AG10803 (cell line): ENCODE results near the gene ZBTB8B.
"Not testable (repeated sequence)": the region's sequence is repeated elsewhere in the genome, so short reads cannot be mapped to it uniquely, and the experiment has no call there.

Source experiments
- DNase-seq: peaks from one replicate; pipeline ENCODE4 v3.0.0; 2010; ENCODE audit warnings: low read depth
- H3K4me3 ChIP-seq: 2 replicates; pipeline ENCODE4 v1.5.1; 2011; ENCODE audit warnings: mild to moderate bottlenecking, low read length, control low read depth
- TF ChIP-seq, protein P1 (sequence below): conservative IDR thresholded peaks from 2 replicates; pipeline ENCODE4 v1.5.1; 2011; ENCODE audit warnings: mild to moderate bottlenecking, low read length, control low read depth, inconsistent platforms

ZBTB8B gene

DNA sequence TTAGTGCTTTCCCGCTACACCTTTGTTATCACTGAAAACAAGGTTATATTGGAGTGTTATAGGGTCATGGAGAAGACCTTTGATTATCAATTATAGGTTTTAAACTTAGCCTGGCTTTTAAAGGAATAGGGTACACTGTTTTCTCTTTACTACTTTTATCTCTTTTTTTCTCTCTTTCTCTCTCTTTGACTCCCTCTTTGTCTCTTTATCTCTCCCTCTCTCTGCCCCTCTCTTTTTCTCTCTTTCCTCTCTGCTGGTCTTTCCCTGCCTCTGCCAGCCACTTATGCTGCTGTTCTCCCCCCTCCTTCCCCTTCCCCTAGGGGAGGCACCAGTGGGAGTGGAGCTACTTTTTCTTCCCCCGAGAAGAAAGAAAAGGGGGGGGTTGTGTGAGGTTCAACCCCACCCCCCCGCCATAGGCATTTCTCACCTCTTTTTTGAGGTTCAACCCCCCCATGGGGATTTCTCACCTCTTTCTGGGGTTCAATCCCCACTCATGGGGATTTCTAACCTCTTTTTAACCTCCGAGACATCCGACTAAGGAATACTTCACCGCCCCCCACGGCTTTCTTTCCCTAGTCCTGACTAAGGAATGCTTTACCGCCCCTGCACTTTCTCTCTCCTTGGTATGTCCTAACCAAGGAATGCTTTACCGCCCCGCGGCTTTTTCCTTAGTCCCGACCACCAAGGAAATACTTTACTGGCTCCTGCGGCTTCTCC lies 17.2 kb upstream of the ZBTB8B start:
- peak overlapping the region; percentile 46 for H3K4me3 ChIP-seq
- TF ChIP-seq, protein P1, sequence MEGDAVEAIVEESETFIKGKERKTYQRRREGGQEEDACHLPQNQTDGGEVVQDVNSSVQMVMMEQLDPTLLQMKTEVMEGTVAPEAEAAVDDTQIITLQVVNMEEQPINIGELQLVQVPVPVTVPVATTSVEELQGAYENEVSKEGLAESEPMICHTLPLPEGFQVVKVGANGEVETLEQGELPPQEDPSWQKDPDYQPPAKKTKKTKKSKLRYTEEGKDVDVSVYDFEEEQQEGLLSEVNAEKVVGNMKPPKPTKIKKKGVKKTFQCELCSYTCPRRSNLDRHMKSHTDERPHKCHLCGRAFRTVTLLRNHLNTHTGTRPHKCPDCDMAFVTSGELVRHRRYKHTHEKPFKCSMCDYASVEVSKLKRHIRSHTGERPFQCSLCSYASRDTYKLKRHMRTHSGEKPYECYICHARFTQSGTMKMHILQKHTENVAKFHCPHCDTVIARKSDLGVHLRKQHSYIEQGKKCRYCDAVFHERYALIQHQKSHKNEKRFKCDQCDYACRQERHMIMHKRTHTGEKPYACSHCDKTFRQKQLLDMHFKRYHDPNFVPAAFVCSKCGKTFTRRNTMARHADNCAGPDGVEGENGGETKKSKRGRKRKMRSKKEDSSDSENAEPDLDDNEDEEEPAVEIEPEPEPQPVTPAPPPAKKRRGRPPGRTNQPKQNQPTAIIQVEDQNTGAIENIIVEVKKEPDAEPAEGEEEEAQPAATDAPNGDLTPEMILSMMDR = no peak
- DNase-seq = peak; percentile 75

DNA sequence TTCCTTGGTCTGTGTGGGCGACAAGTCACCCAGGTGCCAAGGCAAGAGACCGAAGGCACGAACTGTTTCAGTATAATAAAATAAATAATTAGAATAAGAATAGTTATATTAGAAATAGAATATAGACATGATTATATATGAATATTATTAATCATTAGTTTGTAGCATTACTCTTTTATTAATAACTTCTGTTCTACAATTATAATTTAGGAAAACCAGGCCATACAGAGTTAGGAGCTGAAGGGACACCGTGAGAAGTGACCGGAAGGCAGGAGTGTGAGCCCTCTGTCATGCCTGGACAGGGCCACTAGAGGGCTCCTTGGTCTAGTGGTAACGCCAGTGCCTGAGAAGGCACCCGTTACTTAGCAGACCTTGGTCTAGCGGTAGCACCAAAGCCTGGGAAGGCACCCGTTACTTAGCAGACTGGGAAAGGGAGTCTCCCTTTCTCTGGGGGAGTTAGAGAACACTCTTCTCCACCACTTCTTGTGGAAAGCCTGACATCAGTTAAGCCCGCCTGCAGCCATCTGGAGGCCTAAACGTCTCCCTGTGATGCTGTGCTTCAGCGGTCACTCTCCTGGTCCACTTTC lies 16.6 kb upstream of the ZBTB8B start:
- H3K4me3 ChIP-seq = peak overlapping the region; percentile 46
- DNase-seq = peak; percentile 69
- TF ChIP-seq, protein P1 = peak; percentile 70

DNA sequence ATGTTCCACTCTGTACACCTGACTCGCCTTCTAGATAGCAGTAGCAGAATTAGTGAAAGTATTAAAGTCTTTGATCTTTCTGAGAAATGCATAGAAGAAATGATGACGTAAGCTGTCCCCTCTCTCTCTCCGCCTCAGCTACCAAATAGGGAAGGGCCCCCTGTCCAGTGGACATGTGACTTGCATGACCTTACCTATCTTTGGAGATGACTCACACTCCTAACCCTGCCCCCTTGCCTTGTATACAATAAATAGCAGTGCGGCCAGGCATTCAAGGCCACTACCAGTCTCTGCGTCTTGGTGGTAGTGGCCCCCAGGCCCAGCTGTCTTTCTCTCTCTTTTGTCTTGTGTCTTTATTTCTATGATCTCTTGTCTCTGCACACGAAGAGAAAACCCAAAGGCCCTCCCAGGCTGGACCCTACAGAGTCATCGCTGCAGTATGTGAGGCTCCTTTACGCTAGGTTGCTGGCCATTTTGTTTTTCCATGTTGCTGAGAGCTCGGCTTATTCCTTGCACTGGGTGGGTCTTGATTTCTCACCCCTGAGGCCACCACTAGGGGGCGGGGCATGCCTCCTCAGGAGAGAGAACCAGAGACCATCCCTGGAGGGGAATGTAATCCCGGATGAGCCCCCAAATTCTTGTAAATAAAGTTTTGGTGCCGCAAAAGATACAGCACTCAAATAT lies 16.0 kb upstream of the ZBTB8B start:
- TF ChIP-seq, protein P1 = no peak
- H3K4me3 ChIP-seq = no peak overlapping the region
- no peak for DNase-seq

DNA sequence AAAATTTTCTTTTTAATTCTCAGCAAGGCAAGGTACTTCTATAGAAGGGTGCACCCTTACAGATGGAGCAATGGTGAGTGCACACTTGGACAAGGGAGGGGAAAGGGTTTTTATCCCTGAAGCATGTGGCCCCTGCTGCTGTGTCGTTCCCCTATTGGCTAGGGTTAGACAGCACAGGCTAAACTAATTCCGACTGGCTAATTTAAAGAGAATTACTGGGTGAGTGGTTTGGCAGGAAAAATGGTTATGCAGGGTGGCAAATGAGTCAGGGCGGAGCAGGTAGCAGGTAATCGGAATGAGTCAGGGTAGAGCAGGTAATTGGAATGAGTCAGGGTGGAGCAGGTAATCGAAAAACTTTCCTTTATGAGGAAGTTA lies 15.4 kb upstream of the ZBTB8B start:
- DNase-seq = not testable (repeated sequence)

DNA sequence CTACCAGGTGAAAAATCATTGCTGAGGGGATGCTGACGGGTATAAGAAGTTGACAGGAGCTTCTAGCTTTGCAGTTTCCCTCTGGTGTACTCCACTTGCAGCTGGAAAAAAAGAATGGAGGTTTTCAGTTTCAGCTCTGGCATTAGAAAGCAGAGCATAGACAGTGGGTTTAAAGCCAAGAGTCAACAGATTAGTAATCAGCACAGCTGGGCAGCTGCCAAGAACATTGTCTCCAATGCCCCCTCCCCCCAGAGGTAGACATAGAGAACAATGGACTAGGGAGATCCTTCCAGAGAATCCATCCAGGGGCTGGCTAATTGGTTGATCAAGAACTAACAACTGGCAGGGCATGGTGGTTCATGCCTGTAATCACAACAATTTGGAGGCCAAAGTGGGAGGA lies 10.1 kb upstream of the ZBTB8B start:
- no peak overlapping the region for H3K4me3 ChIP-seq
- no peak for DNase-seq
- TF ChIP-seq, protein P1 = no peak

More for the DNA sequence above, 15.4 kb upstream of the ZBTB8B start:
- H3K4me3 ChIP-seq = not testable (repeated sequence)

DNA sequence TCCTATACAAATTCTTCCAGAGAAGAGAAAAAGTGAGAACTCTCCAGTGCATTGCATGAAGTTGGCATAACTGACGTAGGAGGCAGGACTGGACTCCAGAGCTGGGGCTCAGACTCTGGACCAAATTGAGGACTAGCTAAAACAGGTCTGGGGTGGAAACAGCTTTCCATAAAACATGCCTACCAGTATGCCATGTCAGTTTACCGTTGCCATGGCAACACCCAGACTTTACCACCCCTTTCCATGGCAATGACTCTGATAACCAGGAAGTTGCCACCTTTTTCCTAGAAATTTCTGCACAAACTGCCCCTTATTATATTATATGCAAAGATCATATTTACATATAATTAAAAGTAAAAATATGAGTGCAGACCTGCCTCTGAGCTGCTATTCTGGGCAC lies 8.9 kb upstream of the ZBTB8B start:
- no peak for DNase-seq
- H3K4me3 ChIP-seq = no peak overlapping the region
- TF ChIP-seq, protein P1 = no peak

DNA sequence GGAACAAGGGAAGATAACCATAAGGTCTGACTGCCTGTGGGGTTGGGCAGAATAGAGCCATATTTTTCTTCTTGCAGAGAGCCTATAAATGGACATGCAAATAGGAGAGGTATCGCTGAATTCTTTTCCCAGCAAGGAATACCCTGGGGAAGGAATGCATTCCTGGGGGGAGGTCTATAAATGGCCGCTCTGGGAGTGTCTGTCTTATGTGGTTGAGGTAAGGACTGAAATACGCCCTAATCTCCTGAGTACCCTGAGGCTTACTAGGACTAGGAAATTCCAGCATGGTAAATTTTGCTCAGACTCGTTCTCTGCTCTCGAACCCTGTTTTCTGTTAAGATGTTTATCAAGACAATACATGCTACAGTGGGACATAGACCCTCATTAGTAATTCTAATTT lies 6.1 kb upstream of the ZBTB8B start:
- DNase-seq, H3K4me3 ChIP-seq: not testable (repeated sequence)

DNA sequence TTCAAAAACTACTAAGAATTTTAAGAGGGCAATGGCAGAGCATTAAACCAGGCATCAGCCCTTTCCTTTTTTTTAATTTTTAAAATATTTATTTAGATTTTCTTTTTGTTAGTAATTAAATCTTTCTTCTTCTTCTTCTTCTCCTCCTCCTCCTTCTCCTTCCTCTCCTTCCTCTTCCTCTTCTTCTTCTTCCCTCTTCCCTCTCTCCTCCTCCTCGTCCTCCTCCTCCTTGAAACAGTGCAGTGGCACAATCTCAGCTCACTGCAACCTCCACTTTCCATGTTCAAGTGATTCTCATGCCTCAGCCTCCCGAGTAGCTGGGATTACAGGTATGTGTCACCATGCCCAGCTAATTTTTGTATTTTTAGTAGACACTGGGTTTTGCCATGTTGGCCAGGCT lies 1.9 kb upstream of the ZBTB8B start:
- DNase-seq, H3K4me3 ChIP-seq: not testable (repeated sequence)
